OCI-LY3 (cell line): Measurements from ENCODE around the gene ALS2CL.

Source experiments
- CTCF ChIP-seq: fragments of 200-600, 300-600 bp; sonication (generic); IDR thresholded peaks from 2 replicates; pipeline ENCODE4 v1.5.1; 2014; ENCODE audit warnings: antibody characterized with exemption, low read length, low read depth
- EZH2phosphoT487 ChIP-seq: fragments of 200-600 bp; shearing (Covaris generic); IDR thresholded peaks from 2 replicates; pipeline ENCODE4 v1.6.1; 2018; ENCODE audit warnings: antibody characterized with exemption, mixed run types, low read depth

GRCh38 chr3:46669191-46669999, 24.1 kb downstream of the ALS2CL start:
- TF ChIP-seq EZH2phosphoT487, result no peak
- TF ChIP-seq CTCF, result no peak
